Activated naive CD4-positive, alpha-beta T cell treated with anti-CD3 and anti-CD28 coated beads, Interleukin-2, amount 10 ng/mL, durations not matched to agents 5 hours and 36 hours (primary cell): ENCODE measurements around the gene ZNF71. TPM values are rescaled to one million over a fixed set of nuclear protein-coding genes. Genes with fewer than 3 reads are reported as not detected.

ENCODE experiments used
- total RNA-seq, 2 experiments: library from RNA; stranded (reverse); gene quantifications; one replicate each; pipeline ENCODE4 v1.2.3, GENCODE V29; 2021

The ZNF71 gene
- 1 to 10 TPM; 6.2 to 7.0 TPM for total RNA-seq

GRCh38 chr19:56594783-56595547 lies at the start of gene ZNF71:
ZNF71 (plus strand) TSS chr19:56595302; CDS start chr19:56601559, 6,257 bp downstream.

GRCh38 chr19:56567274-56568120 lies 27.6 kb upstream of the ZNF71 start, which contains the start of gene ZNF470:
ZNF470 (plus strand) TSS chr19:56567468; CDS start chr19:56570312, 2,844 bp downstream.

GRCh38 chr19:56642711-56643459 lies 47.8 kb downstream of the ZNF71 start, which contains the start of gene SMIM17:
SMIM17 (plus strand) TSS chr19:56643159; CDS start chr19:56645668, 2,509 bp downstream.

GRCh38 chr19:56671613-56671994 lies 76.5 kb downstream of the ZNF71 start, which contains the start of gene ZNF835:
ZNF835 (minus strand) TSS chr19:56671757; CDS start chr19:56665198, 6,559 bp downstream.

Other genes with a start within 250 kb of the ZNF71 start
- 1 to 10 TPM; 3.7 to 4.3 TPM for gene ZNF582, start 201.8 kb upstream of the ZNF71 start, total RNA-seq
- gene ZNF583, start 191.0 kb upstream of the ZNF71 start, total RNA-seq = 1 to 10 TPM; 6.2 to 6.7 TPM
- under 1 TPM; 0.24 to 0.45 TPM for gene ZNF667, start 118.0 kb upstream of the ZNF71 start, total RNA-seq
- under 1 TPM; 0.23 to 0.43 TPM for gene ZNF471, start 87.4 kb upstream of the ZNF71 start, total RNA-seq
- gene ZFP28, start 56.4 kb upstream of the ZNF71 start, total RNA-seq = 1 to 10 TPM; 2.2 to 3.0 TPM
- 1 to 10 TPM; 4.5 to 4.7 TPM for gene ZNF470, start 27.8 kb upstream of the ZNF71 start, total RNA-seq
- not detected for gene SMIM17, start 47.9 kb downstream of the ZNF71 start, total RNA-seq
- 1 to 10 TPM in 1 of 2 experiments, under 1 TPM in 1; 0.99 to 2.3 TPM for gene ZNF835, start 76.5 kb downstream of the ZNF71 start, total RNA-seq
- gene PEG3, start 245.4 kb downstream of the ZNF71 start, total RNA-seq = not detected
- gene ZIM2, start 245.4 kb downstream of the ZNF71 start, total RNA-seq = not detected